Dermis microvascular lymphatic vessel endothelial cell (primary cell): ENCODE measurements around the gene BRD2. TPM values are rescaled to one million over a fixed set of nuclear protein-coding genes. Genes with fewer than 3 reads are reported as not detected.
A peak's percentile ranks its signal among the peaks of the same experiment; 100 is the strongest.

ENCODE experiments used
- DNase-seq, 2 donors: peaks; one replicate each; pipeline versions ENCODE4 v3.0.0 to v3.0.0-alpha.2; 2010; ENCODE audit warnings: low read depth in 2 of 2
- total RNA-seq: library from RNA; depleted of rRNA; stranded (reverse); fragments of >200 nt; gene quantifications from 2 replicates; pipeline ENCODE4 v1.2.1, GENCODE V29; 2014

The BRD2 gene
- total RNA-seq, 1 donor from 2014 or later = 39.4 TPM

DNA sequence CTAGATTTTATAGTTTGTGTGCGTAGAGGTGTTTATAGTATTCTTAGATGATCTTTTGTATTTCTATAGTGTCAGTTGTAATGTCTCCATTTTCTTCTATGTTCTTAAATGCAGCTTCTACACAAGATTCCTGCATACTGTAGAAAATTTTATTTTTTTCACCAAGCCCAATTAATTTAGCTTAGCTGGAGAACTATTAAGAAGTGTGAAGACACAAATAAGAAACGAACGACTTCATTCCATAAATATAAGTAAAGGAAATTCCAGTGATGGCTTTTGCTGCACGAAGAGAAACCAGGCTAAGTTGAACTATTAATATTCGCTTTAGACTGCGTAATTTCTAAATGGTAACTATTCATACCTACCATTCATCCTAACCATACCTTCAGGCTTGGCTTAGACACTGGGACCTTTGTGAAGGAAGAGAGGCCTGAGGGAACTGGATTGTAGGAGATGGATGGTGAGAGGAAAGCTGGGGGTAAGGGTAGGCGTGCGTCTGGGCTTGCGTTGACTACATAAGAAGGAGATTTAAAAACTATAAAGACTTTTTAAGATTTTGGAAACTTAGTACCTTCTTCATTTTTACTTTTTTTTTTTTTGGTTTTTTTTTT, 25.1 kb downstream of the BRD2 start:
- DNase-seq = no peak

- no peak for DNase-seq
These were observed 27.1 kb downstream of the BRD2 start for GRCh38 chr6:32995448-32995847.

DNA sequence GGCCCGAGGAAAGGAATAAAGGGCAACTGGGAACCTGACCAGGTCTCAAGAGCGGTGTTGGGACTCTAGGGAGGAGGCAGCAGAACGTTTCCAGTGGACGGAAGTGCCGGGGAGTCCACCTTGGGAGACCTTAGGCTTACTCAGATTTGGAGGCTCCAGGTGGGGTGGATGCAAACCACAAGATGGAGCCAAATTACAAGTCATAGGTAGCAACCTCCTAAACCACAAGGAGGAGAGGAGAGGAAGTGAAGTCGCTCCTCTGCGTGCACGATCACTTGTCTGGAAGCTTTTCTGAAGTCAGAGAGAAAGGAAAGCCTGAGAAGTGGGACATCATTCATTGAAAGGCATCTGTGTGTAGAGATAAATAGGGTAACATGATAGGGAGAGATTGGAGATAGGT, 31.7 kb downstream of the BRD2 start:
- no peak for DNase-seq

DNA sequence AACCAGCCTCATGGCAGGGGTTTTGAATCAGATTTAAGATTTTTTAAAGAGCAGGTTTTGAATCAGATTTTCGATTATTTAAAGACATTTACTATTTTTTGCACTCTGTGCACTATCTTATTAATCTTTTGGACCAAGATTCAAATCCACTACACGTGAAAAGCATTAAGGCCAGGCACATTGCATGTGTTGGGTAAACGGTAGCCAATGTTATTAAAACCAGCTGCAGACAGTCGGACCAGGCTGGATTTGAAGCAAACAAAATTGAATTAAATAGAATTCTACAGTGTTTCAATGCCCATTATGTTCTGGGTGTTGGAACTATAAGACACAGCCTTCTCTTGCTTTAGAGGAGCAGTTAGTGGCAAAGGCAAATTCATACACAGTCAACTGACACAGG, 33.3 kb downstream of the BRD2 start:
- no peak for DNase-seq

- DNase-seq = no peak
These were observed 36.5 kb downstream of the BRD2 start for GRCh38 chr6:33004940-33005339.

GRCh38 chr6:33007831-33008400, 39.5 kb downstream of the BRD2 start:
- DNase-seq = no peak

- no peak for DNase-seq
These were observed 40.8 kb downstream of the BRD2 start, which contains the start of gene HLA-DOA for GRCh38 chr6:33008944-33009861. TSS of gene HLA-DOA (minus strand) at chr6:33009591.

- DNase-seq = no peak
These were observed 42.0 kb downstream of the BRD2 start for GRCh38 chr6:33010356-33010755.

DNA sequence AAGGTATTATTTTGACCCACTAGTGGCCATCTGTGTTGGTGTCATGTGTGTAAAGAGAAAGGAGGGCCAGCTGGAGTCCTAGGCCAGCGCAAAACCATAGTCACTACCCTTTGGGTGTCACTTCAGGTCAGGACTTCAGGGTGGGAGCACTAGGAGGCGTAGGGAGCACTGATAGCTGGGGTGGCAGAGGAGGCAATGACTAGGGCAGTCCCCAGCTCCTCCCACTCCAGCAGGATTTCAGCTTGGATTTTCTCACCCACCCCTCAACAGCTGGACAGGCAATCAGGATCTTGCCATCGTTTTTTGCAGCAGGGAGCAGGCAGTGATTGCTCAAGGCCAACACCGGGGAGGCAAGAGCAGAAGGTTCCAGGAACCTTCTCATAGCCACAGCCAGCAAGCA, 45.2 kb downstream of the BRD2 start:
- DNase-seq = no peak

- peak; percentile 78 to 83 for DNase-seq
These were observed 46.6 kb downstream of the BRD2 start for GRCh38 chr6:33014841-33015634.

DNA sequence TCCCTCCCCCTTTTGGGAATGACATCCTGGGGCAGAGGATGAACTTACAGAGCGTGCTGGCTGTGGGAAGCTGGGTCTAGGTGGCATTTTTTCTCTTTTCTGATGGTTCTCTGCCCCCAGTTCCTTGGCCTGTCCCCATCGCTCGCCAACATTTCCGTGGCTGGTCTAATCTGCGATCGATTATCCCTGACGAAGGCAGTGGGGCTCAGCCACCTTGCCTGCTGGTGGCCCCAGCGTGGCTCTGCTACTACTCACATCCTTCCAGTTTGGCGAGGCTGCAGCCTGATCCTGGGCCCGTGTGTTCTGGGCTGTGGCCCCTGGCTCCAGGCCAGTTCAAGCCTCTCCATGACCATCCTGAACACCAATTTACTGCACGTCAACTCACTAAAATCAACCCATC, 47.4 kb downstream of the BRD2 start:
- DNase-seq = no peak

- DNase-seq = no peak
These were observed 48.6 kb downstream of the BRD2 start for GRCh38 chr6:33017018-33017417.

GRCh38 chr6:33017694-33018353, 49.4 kb downstream of the BRD2 start:
- no peak for DNase-seq

DNA sequence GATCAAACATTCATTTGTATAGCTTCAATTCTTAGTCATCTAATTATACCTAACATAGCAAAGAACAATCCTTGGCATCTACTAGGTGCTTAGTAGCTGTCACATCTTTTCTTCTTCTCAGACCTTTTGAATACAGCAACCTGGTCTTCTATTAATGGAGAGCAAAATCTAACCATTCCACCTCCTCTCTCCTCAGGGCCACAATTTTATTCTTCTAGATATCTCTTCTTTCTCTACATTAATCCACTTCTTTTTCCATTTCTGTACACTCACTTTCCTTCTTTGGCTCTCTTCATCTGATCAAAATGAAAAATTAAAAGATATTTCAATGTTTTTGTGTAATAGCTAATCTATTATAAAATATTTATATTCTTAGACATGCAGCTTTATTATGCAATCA, 50.0 kb downstream of the BRD2 start:
- DNase-seq = no peak

GRCh38 chr6:33018904-33019303, 50.5 kb downstream of the BRD2 start:
- peak; percentile 20 to 53 for DNase-seq

GRCh38 chr6:33019372-33019771, 51.0 kb downstream of the BRD2 start:
- no peak for DNase-seq

- DNase-seq = no peak
These were observed 53.5 kb downstream of the BRD2 start for GRCh38 chr6:33021917-33022316.

DNA sequence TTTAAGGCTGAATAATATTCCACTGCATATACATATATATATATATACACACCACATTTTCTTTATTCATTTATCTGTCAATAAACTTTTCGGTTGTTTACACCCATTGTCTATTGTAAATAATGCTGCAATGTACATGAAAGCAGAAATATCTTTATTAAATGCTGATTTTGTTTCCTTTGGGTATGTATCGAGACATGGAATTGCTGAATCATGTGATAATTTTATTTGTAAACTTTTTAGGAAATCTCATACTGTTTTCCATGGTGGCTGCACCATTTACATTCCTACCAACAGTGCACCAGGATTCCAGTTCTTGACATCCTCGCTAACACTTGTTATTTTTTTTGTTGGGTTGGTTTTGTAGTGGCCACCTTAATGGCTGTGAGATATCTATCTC, 55.1 kb downstream of the BRD2 start:
- DNase-seq = no peak

GRCh38 chr6:33024521-33024920, 56.1 kb downstream of the BRD2 start:
- no peak for DNase-seq

DNA sequence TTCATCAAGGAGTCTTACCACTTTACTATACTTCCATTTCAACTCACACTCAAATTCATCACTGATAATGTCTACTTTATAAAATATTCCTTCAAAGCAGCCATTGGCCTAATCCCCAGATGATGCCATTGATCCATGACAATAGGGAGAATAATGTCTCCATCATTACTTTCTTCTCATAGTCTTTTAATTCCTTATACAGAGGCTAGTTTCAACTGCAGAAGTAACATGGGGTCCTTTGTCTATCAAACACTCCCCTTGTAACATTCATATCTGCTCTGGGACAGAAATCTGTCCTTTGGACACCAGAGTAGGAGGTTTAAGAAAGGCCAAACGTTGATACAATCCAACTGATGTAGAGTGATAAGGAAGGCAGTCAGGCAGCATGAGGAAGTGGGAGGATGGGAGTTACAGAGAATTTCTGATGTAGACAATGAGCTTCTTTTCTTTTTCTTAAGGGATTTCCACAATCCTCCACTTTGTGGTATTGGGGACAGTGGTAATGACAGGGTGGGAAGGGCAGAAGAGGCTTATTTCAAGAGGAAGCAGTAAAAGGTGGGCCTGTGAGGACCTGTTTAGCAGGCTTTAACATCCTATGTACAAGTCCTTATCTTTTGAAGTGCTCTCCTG, 59.9 kb downstream of the BRD2 start:
- DNase-seq = no peak
